Esophagus squamous epithelium (tissue), 5 donors: ENCODE measurements around the gene INPP5E. TPM values are rescaled to one million over a fixed set of nuclear protein-coding genes. Genes with fewer than 3 reads are reported as not detected.

Experiments used
- DNase-seq: peaks from one replicate; lab custom pipeline; 2025; lab: John Stamatoyannopoulos, UW
- H3K27ac ChIP-seq, 4 donors: fragments of 200-600 bp; sonication (generic); one replicate each; pipeline ENCODE4 v1.5.1; 2016 to 2019; ENCODE audit warnings: mild to moderate bottlenecking in 1 of 4
- H3K27me3 ChIP-seq, 4 donors: fragments of 200-600 bp; sonication (generic); 1 replicate in 3 of 4; 2 replicates in 1 of 4; pipeline versions ENCODE4 v1.5.1 to v1.6.0; 2017 to 2021; ENCODE audit warnings: antibody characterized with exemption in 1 of 4
- H3K36me3 ChIP-seq, 3 donors: fragments of 200-600 bp; sonication (generic); one replicate each; pipeline ENCODE4 v1.5.1; 2016 to 2019
- H3K4me1 ChIP-seq, 3 donors: fragments of 200-600 bp; sonication (generic); one replicate each; pipeline ENCODE4 v1.5.1; 2017 to 2019
- H3K4me3 ChIP-seq, 4 donors: fragments of 200-600 bp; sonication (generic); 1 replicate in 3 of 4; 2 replicates in 1 of 4; pipeline ENCODE4 v1.5.1; 2016 to 2019; ENCODE audit warnings: mild to moderate bottlenecking in 2 of 4, moderate library complexity in 1 of 4
- H3K9me3 ChIP-seq, 3 donors: fragments of 200-600 bp; sonication (generic); one replicate each; pipeline ENCODE4 v1.5.1; 2016 to 2019
- POLR2A ChIP-seq, 4 donors: fragments of 450-650 bp; IDR thresholded peaks; one replicate each; pipeline ENCODE4 v1.6.1; 2017; ENCODE audit warnings: antibody characterized with exemption in 4 of 4, mild to moderate bottlenecking in 4 of 4, moderate library complexity in 3 of 4
- WGBS, 2 donors: methylation state at CpG; one replicate each; pipeline ENCODE4 v1.1.5; 2018; 5-methylcytosine and 5-hydroxymethylcytosine counted together
- intact Hi-C: fragments of 100-400 bp; cut with DNase I; formaldehyde crosslinking; loops from one replicate; pipeline ENCODE4 v1.15.0; 2022
- total RNA-seq, 4 donors: library from RNA; depleted of rRNA; stranded (reverse); fragments of >200 nt; gene quantifications; one replicate each; pipeline ENCODE4 v1.1.0, GENCODE V29; 2016
- TF ChIP-seq, protein P1 (sequence below), 6 experiments: fragments of 450-650 bp in 4 of 6; fragments of 200-600 bp in 2 of 6; sonication (generic) in 2 of 6; IDR thresholded peaks; one replicate each; pipeline ENCODE4 v1.5.1; 2016 to 2019; ENCODE audit warnings: antibody characterized with exemption in 6 of 6, mild to moderate bottlenecking in 4 of 6, moderate library complexity in 4 of 6
- donor health status: DM: yes; HTN: yes; CAD: no.

Gene INPP5E
- total RNA-seq, 4 donors from 2014 or later: 6.2 to 7.8 (median 7.5) TPM

DNA sequence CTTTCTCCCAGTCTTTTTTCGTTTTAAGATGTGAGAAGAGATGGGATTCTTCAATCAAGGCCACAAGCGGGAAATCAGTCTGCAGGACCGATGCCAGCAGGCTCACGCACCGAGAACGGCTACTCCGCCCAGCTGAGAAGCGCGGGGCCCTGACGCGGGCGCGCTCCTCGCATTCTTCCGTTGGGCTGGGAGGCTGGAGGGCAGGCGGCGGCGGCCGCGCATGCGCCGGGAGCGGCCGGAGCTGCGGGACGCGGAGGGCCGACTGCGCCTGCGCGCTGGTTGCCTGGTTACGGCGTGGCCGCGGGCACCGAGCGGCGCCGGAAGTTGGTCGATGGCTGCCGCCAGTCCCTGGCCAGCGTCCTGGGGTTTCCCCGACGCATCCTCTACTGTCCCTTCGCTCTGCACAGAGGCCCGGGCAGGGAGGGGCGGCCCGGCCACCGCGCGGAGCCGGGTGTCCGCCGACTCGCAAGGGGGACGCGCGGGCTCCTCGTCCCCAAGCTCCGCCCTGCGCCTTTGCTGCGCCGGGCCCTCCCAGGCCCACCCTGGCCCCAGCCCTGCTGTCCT is 44.0 kb upstream of the INPP5E start:
- TF ChIP-seq, protein P1, sequence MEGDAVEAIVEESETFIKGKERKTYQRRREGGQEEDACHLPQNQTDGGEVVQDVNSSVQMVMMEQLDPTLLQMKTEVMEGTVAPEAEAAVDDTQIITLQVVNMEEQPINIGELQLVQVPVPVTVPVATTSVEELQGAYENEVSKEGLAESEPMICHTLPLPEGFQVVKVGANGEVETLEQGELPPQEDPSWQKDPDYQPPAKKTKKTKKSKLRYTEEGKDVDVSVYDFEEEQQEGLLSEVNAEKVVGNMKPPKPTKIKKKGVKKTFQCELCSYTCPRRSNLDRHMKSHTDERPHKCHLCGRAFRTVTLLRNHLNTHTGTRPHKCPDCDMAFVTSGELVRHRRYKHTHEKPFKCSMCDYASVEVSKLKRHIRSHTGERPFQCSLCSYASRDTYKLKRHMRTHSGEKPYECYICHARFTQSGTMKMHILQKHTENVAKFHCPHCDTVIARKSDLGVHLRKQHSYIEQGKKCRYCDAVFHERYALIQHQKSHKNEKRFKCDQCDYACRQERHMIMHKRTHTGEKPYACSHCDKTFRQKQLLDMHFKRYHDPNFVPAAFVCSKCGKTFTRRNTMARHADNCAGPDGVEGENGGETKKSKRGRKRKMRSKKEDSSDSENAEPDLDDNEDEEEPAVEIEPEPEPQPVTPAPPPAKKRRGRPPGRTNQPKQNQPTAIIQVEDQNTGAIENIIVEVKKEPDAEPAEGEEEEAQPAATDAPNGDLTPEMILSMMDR (IDR thresholded peaks at IDR 0.05): peak in 1 of 6 experiments; percentile 11
- peak in 3 of 4 donors; percentile 42 to 75 (median 73) for TF ChIP-seq POLR2A (IDR thresholded peaks at IDR 0.05)
- Histone ChIP-seq H3K4me1 (peaks cover 25 to 54% (median 28%) of the 10 kb centered on the region in 3 donors), H3K36me3 (peaks cover 0 to 12% (median 0%) of the 10 kb centered on the region in 3 donors), H3K27me3 (peaks cover 0 to 9% (median 0%) of the 10 kb centered on the region in 4 donors), H3K9me3 (no peaks in the 10 kb centered on the region), H3K4me3 (peak overlapping the region; percentile 46 to 99 (median 79)), H3K27ac (peak overlapping the region; percentile 99 to 100 (median 100))
- no CpG with 5 or more reads among the region's 63 CpGs for WGBS, 2 donors
- DNase-seq: peak; percentile 79
- intact Hi-C loops: loop anchor here (2.0 kb wide), 1 partner anchor 147 kb away; no protein-coding TSS in a partner anchor

DNA sequence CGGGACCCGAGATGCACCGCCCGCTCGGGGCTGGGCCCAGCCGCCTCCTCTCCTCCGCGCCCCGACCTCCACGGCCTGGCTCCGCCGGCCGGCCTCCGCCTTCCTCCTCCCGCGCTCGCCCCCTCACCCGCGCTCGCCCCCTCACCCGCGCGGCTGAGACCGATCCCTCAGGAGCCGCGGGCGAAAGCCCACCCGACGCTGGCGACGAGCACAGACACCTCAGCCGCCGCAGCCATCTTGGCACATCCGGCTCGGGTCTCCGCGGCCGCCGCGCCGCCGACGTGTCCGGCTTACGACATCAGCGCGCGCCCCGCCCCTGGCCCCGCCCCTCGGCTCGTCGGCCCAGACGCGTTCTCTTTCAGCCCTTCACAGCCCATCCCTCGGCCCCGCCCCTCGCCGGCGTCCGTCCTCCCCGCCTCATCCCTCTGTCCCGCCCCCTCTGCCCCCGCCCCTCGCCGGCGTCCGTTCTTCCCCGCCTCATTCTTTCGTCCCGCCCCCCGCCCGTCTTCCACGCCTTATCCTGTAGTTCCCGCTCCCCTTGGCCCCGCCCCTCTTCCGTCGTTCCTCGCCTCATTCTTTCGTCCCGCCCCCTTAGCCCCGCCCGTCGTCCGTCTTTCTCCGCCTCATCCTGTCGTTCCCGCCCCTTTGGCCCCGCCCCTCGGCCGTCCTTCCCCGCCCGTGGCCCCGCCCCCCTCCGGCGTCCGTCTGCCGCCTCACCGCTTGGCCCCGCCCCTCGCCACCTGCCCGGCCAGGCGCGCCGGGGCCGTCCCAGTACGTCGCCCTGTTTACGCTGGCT is 43.3 kb upstream of the INPP5E start, which contains the start of gene SEC16A:
Gene SEC16A, minus strand, starts transcription at position 248 of the 796 bp plus-strand sequence. CDS start 5,425 bp downstream, outside the sequence.
- DNase-seq: peak; percentile 95
- Histone ChIP-seq H3K4me1 (peaks cover 25 to 47% (median 28%) of the 10 kb centered on the region in 3 donors), H3K27me3 (peaks cover 0 to 8% (median 0%) of the 10 kb centered on the region in 4 donors), H3K9me3 (no peaks in the 10 kb centered on the region), H3K36me3 (peaks cover 0 to 18% (median 0%) of the 10 kb centered on the region in 3 donors), H3K27ac (peak within 1 kb of the TSS; percentile 99 to 100 (median 100)), H3K4me3 (peak within 1 kb of the TSS; percentile 70 to 99 (median 89))
- TF ChIP-seq, protein P1 (IDR thresholded peaks at IDR 0.05): peak in 1 of 6 experiments; percentile 8
- peak in 3 of 4 donors; percentile 76 to 93 (median 90) for TF ChIP-seq POLR2A (IDR thresholded peaks at IDR 0.05)
- 0% methylated on average over 3 to 9 of the region's 109 CpGs for WGBS, 2 donors
- intact Hi-C loops: no loop called here

DNA sequence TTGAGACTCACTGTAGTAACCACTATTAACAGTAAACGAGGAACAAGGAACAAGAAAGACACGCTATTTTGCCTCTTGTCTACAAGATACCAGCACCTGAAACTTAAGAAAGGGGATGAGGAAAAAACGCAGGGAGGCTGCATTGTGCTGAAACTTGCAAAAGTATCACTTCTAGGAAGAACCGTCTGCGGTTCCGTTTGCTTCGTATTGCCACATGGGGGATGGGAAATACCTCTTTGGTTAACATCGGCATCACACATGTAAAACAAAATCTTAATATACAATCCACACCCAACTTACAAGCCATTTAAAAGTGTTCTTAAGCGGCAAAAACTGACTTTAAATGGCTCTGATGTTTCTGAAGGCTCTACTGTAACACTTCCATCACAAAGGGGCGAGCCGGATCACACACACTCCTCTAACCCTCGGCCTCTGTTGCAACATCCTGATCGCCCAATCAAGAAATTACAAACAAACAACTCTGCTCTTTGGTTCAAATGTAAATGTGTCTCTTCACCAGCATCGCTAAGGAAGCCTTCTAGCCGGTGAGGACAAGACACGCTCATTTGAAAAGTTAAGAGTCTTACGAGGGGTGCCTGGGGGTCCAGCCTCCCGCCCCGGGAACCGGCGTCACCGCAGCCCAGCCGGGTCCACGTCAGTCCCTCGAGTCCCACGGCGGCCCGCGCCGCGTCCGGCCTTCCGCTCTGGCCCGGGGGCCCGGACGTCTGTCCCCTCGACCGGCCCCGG is 42.6 kb upstream of the INPP5E start:
- peak overlapping the region; percentile 70 to 99 (median 89) for H3K4me3 ChIP-seq
- peak overlapping the region; percentile 99 to 100 (median 100) for H3K27ac ChIP-seq
- no peaks in the 10 kb centered on the region for H3K9me3 ChIP-seq
- peaks cover 2 to 26% (median 2%) of the 10 kb centered on the region in 3 donors for H3K36me3 ChIP-seq
- peaks cover 25 to 46% (median 28%) of the 10 kb centered on the region in 3 donors for H3K4me1 ChIP-seq
- DNase-seq: no peak
- intact Hi-C loops: no loop called here
- no peak for TF ChIP-seq POLR2A (IDR thresholded peaks at IDR 0.05)
- 0 to 1% methylated on average over 13 to 22 of the region's 39 CpGs for WGBS, 2 donors
- peaks cover 0 to under 1% (median 0%) of the 10 kb centered on the region in 4 donors for H3K27me3 ChIP-seq

DNA sequence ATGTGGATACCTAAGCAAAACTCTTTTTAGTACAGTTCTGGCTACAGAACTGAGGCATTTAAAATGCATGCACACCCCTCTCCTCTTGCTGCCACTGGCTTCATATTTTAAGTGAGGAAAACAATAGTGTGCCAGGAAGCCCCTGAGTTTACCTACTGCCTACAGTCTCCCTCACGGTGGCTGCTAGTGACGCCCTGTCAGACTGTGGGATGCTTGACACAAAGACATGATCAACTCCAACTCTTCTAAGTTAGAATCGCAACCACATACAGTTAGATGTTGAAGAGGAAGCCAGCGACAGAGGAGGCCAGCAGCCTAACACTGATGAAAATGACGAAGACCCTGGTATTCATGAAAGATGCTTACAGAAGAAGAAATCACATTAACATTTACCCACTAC is 41.9 kb upstream of the INPP5E start:
- Histone ChIP-seq H3K36me3 (peaks cover 8 to 33% (median 9%) of the 10 kb centered on the region in 3 donors), H3K4me1 (peaks cover 25 to 46% (median 28%) of the 10 kb centered on the region in 3 donors), H3K27ac (peak overlapping the region in 2 of 4 donors; percentile 100), H3K9me3 (no peaks in the 10 kb centered on the region), H3K27me3 (no peaks in the 10 kb centered on the region), H3K4me3 (peak overlapping the region; percentile 70 to 99 (median 89))
- no peak for TF ChIP-seq POLR2A (IDR thresholded peaks at IDR 0.05)
- TF ChIP-seq, protein P1 (IDR thresholded peaks at IDR 0.05): no peak
- DNase-seq: no peak
- 34 to 57% methylated on average over 4 to 5 of the region's 5 CpGs for WGBS, 2 donors
- intact Hi-C loops: no loop called here
